Suprapubic skin (tissue), 4 donors: ENCODE results near the gene MAN2B1. TPM values are rescaled to one million over a fixed set of nuclear protein-coding genes. Genes with fewer than 3 reads are reported as not detected.

Experiments
- DNase-seq, 2 donors: peaks; one replicate each; pipeline ENCODE4 v3.0.0-alpha.2; 2019; ENCODE audit warnings: low spot score in 2 of 2
- H3K27ac ChIP-seq: fragments of 200-600 bp; sonication (generic); one replicate; pipeline ENCODE4 v1.5.1; 2019
- H3K27me3 ChIP-seq: fragments of 200-600 bp; sonication (generic); one replicate; pipeline ENCODE4 v1.5.1; 2019
- H3K36me3 ChIP-seq: fragments of 200-600 bp; sonication (generic); one replicate; pipeline ENCODE4 v1.5.1; 2019
- H3K4me1 ChIP-seq: fragments of 200-600 bp; sonication (generic); one replicate; pipeline ENCODE4 v1.5.1; 2019
- H3K4me3 ChIP-seq: fragments of 200-600 bp; sonication (generic); one replicate; pipeline ENCODE4 v1.5.1; 2019; ENCODE audit warnings: mild to moderate bottlenecking
- H3K9me3 ChIP-seq: fragments of 200-600 bp; sonication (generic); one replicate; pipeline ENCODE4 v1.5.1; 2019
- EP300 ChIP-seq: sonication (generic); formaldehyde crosslinking; IDR thresholded peaks from one replicate; pipeline ENCODE4 v1.6.1; 2017; ENCODE audit warnings: antibody characterized with exemption
- POLR2A ChIP-seq, 2 donors: fragments of 450-650 bp; IDR thresholded peaks; one replicate each; pipeline ENCODE4 v1.6.1; 2017; ENCODE audit warnings: antibody characterized with exemption in 2 of 2, mild to moderate bottlenecking in 2 of 2, moderate library complexity in 2 of 2
- POLR2AphosphoS5 ChIP-seq, 3 donors: sonication (generic); formaldehyde crosslinking; IDR thresholded peaks; one replicate each; pipeline ENCODE4 v1.6.1; 2017; ENCODE audit warnings: antibody characterized with exemption in 3 of 3
- WGBS: methylation state at CpG from one replicate; pipeline ENCODE4 v1.1.5; 2018; 5-methylcytosine and 5-hydroxymethylcytosine counted together
- total RNA-seq, 4 donors: library from RNA; depleted of rRNA; stranded (reverse); fragments of >200 nt; gene quantifications; one replicate each; pipeline ENCODE4 v1.1.0, GENCODE V29; 2016
- TF ChIP-seq, protein P1 (sequence below), 2 donors: fragments of 200-600 bp in 1 of 2; fragments of 450-650 bp in 1 of 2; sonication (generic) in 1 of 2; IDR thresholded peaks; one replicate each; pipeline ENCODE4 v1.5.1; 2016 to 2019; ENCODE audit warnings: antibody characterized with exemption in 2 of 2, mild to moderate bottlenecking in 1 of 2, moderate library complexity in 1 of 2

Gene MAN2B1
- total RNA-seq, 4 donors from 2014 or later = 42.6 to 94.1 (median 78.9) TPM

DNA sequence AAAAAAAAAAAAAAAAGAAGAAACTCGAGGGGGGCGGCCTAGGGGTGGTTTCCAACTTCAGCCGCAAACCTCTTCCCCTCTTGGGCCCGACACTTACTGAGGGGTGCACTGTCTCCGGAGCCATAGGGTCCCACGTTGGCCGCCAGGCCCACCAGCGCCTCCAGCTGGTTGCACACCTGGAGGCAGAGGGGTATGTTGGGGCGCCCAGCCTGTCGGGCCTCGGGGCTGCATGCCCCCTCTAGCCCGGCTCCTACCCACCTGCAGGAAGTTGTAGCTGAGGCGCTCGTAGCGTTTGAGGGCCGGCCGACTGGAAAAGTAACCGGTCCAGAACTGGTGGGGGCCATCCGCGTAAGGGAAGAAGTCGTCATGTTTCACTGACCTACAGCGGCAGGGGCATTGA, 8.6 kb downstream of the MAN2B1 start:
- DNase-seq = no peak
- Histone ChIP-seq H3K36me3 (peaks cover 78% of the 10 kb centered on the region), H3K27me3 (no peaks in the 10 kb centered on the region), H3K4me1 (no peaks in the 10 kb centered on the region), H3K27ac (no peak overlapping the region), H3K4me3 (no peak overlapping the region), H3K9me3 (no peaks in the 10 kb centered on the region)
- WGBS = 96% methylated on average over 20 of the region's 22 CpGs
- TF ChIP-seq POLR2AphosphoS5 (IDR thresholded peaks at IDR 0.05) = no peak
- TF ChIP-seq POLR2A (IDR thresholded peaks at IDR 0.05) = no peak
- no peak for TF ChIP-seq EP300
- TF ChIP-seq, protein P1, sequence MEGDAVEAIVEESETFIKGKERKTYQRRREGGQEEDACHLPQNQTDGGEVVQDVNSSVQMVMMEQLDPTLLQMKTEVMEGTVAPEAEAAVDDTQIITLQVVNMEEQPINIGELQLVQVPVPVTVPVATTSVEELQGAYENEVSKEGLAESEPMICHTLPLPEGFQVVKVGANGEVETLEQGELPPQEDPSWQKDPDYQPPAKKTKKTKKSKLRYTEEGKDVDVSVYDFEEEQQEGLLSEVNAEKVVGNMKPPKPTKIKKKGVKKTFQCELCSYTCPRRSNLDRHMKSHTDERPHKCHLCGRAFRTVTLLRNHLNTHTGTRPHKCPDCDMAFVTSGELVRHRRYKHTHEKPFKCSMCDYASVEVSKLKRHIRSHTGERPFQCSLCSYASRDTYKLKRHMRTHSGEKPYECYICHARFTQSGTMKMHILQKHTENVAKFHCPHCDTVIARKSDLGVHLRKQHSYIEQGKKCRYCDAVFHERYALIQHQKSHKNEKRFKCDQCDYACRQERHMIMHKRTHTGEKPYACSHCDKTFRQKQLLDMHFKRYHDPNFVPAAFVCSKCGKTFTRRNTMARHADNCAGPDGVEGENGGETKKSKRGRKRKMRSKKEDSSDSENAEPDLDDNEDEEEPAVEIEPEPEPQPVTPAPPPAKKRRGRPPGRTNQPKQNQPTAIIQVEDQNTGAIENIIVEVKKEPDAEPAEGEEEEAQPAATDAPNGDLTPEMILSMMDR (IDR thresholded peaks at IDR 0.05) = no peak

DNA sequence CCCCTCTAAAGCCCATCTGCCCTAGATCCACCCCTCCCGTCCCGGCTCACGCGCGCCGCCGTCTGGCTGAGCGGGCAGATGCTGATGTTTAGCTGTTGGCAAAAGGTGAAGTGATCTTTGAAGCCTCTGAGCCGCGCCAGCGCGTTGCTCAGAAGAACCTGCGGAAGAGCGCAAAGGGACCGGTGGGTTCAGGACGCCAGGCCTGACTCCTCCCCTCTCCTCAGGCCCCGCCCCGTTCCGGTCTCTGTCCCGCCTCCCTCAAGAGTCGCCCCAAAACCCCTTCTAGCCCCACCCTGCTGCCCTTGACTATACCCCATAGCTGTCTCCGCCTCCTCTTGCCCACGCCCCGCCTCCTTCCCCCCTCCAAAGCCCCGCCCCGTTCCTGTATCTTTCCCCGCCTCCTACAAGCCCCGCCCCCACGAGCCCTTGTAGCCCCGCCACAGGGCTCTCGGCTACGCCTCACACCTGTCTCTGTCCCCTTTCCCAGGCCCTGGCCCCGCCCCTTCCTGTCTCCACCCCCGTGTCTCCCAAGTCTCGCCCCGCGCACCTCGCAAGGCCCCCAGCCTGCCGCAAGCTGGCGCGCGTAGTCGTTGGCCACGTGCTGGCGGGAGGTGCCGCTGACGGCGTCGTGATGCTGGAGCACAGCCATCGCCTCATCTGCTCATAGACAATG, 9.5 kb downstream of the MAN2B1 start:
- Histone ChIP-seq H3K27ac (no peak overlapping the region), H3K4me3 (no peak overlapping the region), H3K27me3 (no peaks in the 10 kb centered on the region), H3K4me1 (no peaks in the 10 kb centered on the region), H3K36me3 (peaks cover 71% of the 10 kb centered on the region), H3K9me3 (no peaks in the 10 kb centered on the region)
- WGBS = 75% methylated on average over 50 of the region's 50 CpGs
- TF ChIP-seq EP300 (no peak), POLR2A (IDR thresholded peaks at IDR 0.05) (no peak), POLR2AphosphoS5 (IDR thresholded peaks at IDR 0.05) (no peak)
- TF ChIP-seq, protein P1 (IDR thresholded peaks at IDR 0.05) = no peak
- no peak for DNase-seq

DNA sequence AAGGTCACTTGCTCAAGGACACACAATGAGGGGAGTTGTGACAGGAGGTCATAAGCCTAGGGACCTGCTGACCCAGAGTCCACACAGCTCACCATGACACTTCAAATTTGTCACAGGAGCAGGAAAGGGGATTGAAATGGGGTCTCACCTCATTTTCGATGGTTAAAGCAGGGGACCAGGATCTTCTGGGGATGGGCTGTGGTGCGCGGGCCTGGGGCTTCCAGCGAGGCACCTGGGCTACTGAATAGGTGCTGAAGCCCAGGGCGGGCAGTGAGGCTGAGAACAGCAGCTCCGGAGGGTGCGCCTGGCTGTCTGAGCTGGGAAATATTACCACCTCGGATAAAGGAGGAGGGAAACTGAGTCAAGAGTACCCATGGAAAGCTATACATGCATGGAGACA, 11.0 kb downstream of the MAN2B1 start:
- WGBS = 95% methylated on average over 8 of the region's 8 CpGs
- TF ChIP-seq EP300 (no peak), POLR2A (IDR thresholded peaks at IDR 0.05) (no peak), POLR2AphosphoS5 (IDR thresholded peaks at IDR 0.05) (no peak)
- TF ChIP-seq, protein P1 (IDR thresholded peaks at IDR 0.05) = no peak
- no peaks in the 10 kb centered on the region for H3K27me3 ChIP-seq
- DNase-seq = no peak
- peaks cover 66% of the 10 kb centered on the region for H3K36me3 ChIP-seq
- H3K27ac ChIP-seq = no peak overlapping the region
- H3K4me3 ChIP-seq = no peak overlapping the region
- H3K4me1 ChIP-seq = no peaks in the 10 kb centered on the region
- no peaks in the 10 kb centered on the region for H3K9me3 ChIP-seq

DNA sequence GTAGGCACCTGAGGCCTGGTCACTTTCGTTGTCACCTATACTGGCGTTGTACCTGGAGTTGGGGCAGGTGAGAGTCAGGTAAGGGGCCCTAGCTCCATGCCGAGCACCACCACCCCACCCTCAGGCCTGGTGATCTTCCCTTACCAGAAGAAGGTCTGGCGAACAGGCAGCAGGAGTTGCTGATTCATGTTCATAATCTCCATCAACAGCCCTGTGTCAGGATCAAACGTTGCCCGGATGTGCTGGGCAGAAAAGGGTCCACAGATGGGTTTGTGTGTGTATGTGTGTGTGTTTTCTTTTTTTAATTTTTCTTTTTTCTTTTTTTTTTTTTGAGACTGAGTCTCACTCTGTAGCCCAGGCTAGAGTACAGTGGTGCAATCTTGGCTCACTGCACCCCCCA, 14.3 kb downstream of the MAN2B1 start:
- Histone ChIP-seq H3K36me3 (peaks cover 38% of the 10 kb centered on the region), H3K9me3 (no peaks in the 10 kb centered on the region), H3K27me3 (no peaks in the 10 kb centered on the region), H3K27ac (no peak overlapping the region), H3K4me3 (no peak overlapping the region), H3K4me1 (peaks cover 13% of the 10 kb centered on the region)
- no peak for DNase-seq
- 98% methylated on average over 6 of the region's 6 CpGs for WGBS
- TF ChIP-seq, protein P1 (IDR thresholded peaks at IDR 0.05) = no peak
- TF ChIP-seq POLR2A (IDR thresholded peaks at IDR 0.05) (no peak), POLR2AphosphoS5 (IDR thresholded peaks at IDR 0.05) (no peak), EP300 (no peak)

DNA sequence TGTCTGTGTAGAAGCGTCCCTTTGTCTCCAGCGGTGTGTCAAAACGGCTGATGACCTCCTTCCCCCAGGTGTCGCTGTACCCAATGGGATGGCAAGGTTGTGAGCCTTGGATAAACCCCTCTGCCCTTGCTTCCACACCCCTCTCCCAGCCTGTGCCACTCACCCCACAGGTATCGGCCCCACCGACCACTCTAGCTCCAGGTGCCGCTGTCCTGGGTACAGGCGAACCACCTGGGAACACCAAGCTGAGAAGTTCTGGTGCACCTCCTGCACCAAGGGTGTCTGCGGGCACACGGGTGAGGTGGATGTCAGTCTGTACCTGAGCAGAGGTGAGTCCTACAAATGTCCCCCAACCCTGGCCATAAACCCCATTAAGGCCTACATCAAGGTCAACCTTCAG, 16.6 kb downstream of the MAN2B1 start:
- WGBS = 98% methylated on average over 6 of the region's 10 CpGs

More for the DNA sequence above, 16.6 kb downstream of the MAN2B1 start:
- Histone ChIP-seq H3K9me3 (no peaks in the 10 kb centered on the region), H3K36me3 (peaks cover 17% of the 10 kb centered on the region), H3K4me3 (no peak overlapping the region), H3K27me3 (no peaks in the 10 kb centered on the region), H3K27ac (no peak overlapping the region), H3K4me1 (peaks cover 13% of the 10 kb centered on the region)
- DNase-seq = no peak
- TF ChIP-seq, protein P1 (IDR thresholded peaks at IDR 0.05) = no peak
- TF ChIP-seq EP300 (no peak), POLR2AphosphoS5 (IDR thresholded peaks at IDR 0.05) (no peak), POLR2A (IDR thresholded peaks at IDR 0.05) (no peak)
